Neural cell (in vitro differentiated cells): ENCODE data around the gene TCIRG1. TPM values are rescaled to one million over a fixed set of nuclear protein-coding genes. Genes with fewer than 3 reads are reported as not detected.
A peak's percentile ranks its signal among the peaks of the same experiment; 100 is the strongest.

Experiments
- H2AFZ ChIP-seq: fragments of 200-600, 300-800 bp; sonication (generic), shearing (Covaris generic); 2 replicates; pipeline ENCODE4 v1.6.0; 2014; ENCODE audit warnings: low read depth, mild to moderate bottlenecking, antibody characterized with exemption, low read length, moderate library complexity
- H3F3A ChIP-seq: fragments of 200-600 bp; shearing (Covaris generic); 2 replicates; pipeline ENCODE4 v1.6.1; 2016; ENCODE audit warnings: mild to moderate bottlenecking, moderate library complexity, mixed read lengths, antibody characterized with exemption, low read length; ENCODE audit not compliant: insufficient read depth, poor library complexity, severe bottlenecking
- H3K27ac ChIP-seq: fragments of 200-600, 300-800 bp; sonication (generic), shearing (Covaris generic); 2 replicates; pipeline ENCODE4 v1.5.1; 2014; ENCODE audit warnings: mild to moderate bottlenecking, low read length, moderate library complexity
- H3K27me3 ChIP-seq: fragments of 300-800, 200-600 bp; sonication (generic), shearing (Covaris generic); 2 replicates; pipeline ENCODE4 v1.6.0; 2014; ENCODE audit warnings: mild to moderate bottlenecking, low read depth, low read length, moderate library complexity; ENCODE audit not compliant: insufficient read depth
- H3K36me3 ChIP-seq: fragments of 300-800, 200-600 bp; sonication (generic), shearing (Covaris generic); 2 replicates; pipeline ENCODE4 v1.5.1; 2014; ENCODE audit warnings: mild to moderate bottlenecking, antibody characterized with exemption, low read length, moderate library complexity; ENCODE audit not compliant: insufficient read depth
- H3K4me2 ChIP-seq: fragments of 300-800, 200-600 bp; sonication (generic), shearing (Covaris generic); 2 replicates; pipeline ENCODE4 v1.6.0; 2014; ENCODE audit warnings: mild to moderate bottlenecking, low read length
- H3K4me3 ChIP-seq: fragments of 300-800, 200-600 bp; sonication (generic), shearing (Covaris generic); 2 replicates; pipeline ENCODE4 v1.5.1; 2014; ENCODE audit warnings: mild to moderate bottlenecking, low read length, moderate library complexity
- H3K79me2 ChIP-seq: fragments of 200-600 bp; shearing (Covaris generic); replicated peaks from 2 replicates; pipeline ENCODE4 v1.6.0; 2014; ENCODE audit warnings: mild to moderate bottlenecking, low read length, moderate library complexity; ENCODE audit not compliant: insufficient read depth
- H3K9ac ChIP-seq: fragments of 300-800, 200-600 bp; sonication (generic), shearing (Covaris generic); 2 replicates; pipeline ENCODE4 v1.6.1; 2016; ENCODE audit warnings: mild to moderate bottlenecking, low read length, mixed read lengths
- H3K9me2 ChIP-seq: fragments of 200-600 bp; shearing (Covaris generic); 2 replicates; pipeline ENCODE4 v1.6.1; 2016; ENCODE audit warnings: mild to moderate bottlenecking, low read length, mixed read lengths; ENCODE audit not compliant: insufficient read depth
- H3K9me3 ChIP-seq: fragments of 200-600, 300-800 bp; sonication (generic), shearing (Covaris generic); 2 replicates; pipeline ENCODE4 v1.6.1; 2016; ENCODE audit warnings: mild to moderate bottlenecking, mixed run types, low read length, moderate library complexity, mixed read lengths
- H4K20me1 ChIP-seq: fragments of 200-600 bp; shearing (Covaris generic); 2 replicates; pipeline ENCODE4 v1.6.1; 2016; ENCODE audit warnings: mild to moderate bottlenecking, mixed run types; ENCODE audit not compliant: insufficient read depth
- CTCF ChIP-seq: fragments of 450-650 bp; IDR thresholded peaks from 2 replicates; pipeline ENCODE4 v1.5.1; 2014; ENCODE audit warnings: antibody characterized with exemption, mild to moderate bottlenecking, moderate library complexity; ENCODE audit not compliant: poor library complexity, severe bottlenecking
- EP300 ChIP-seq: fragments of 450-650 bp; conservative IDR thresholded peaks from 2 replicates; pipeline ENCODE4 v1.6.1; 2014; ENCODE audit warnings: antibody characterized with exemption, mild to moderate bottlenecking, moderate library complexity; ENCODE audit not compliant: poor library complexity, severe bottlenecking
- EZH2 ChIP-seq: fragments of 200-600, 300-800 bp; shearing (Covaris generic), sonication (generic); IDR thresholded peaks from 2 replicates; pipeline ENCODE4 v1.6.1; 2014; ENCODE audit warnings: antibody characterized with exemption, low read length, borderline replicate concordance, mild to moderate bottlenecking; ENCODE audit not compliant: insufficient read depth, poor library complexity, severe bottlenecking
- MXI1 ChIP-seq: fragments of 450-650 bp; conservative IDR thresholded peaks from 2 replicates; pipeline ENCODE4 v1.6.1; 2014; ENCODE audit warnings: antibody characterized with exemption, mild to moderate bottlenecking; ENCODE audit not compliant: poor library complexity, severe bottlenecking
- POLR2AphosphoS5 ChIP-seq: IDR thresholded peaks from 2 replicates; pipeline ENCODE4 v1.6.1; 2012
- RAD21 ChIP-seq: fragments of 450-650 bp; conservative IDR thresholded peaks from 2 replicates; pipeline ENCODE4 v1.6.1; 2014; ENCODE audit warnings: antibody characterized with exemption, mild to moderate bottlenecking, moderate library complexity
- REST ChIP-seq: IDR thresholded peaks from 2 replicates; pipeline ENCODE4 v1.6.1; 2012; ENCODE audit warnings: borderline replicate concordance
- SMC3 ChIP-seq: fragments of 450-650 bp; conservative IDR thresholded peaks from 2 replicates; pipeline ENCODE4 v1.6.1; 2014; ENCODE audit warnings: antibody characterized with exemption, mild to moderate bottlenecking, moderate library complexity; ENCODE audit not compliant: poor library complexity
- TAF1 ChIP-seq: IDR thresholded peaks from 2 replicates; pipeline ENCODE4 v1.6.1; 2012; ENCODE audit warnings: low read depth
- polyA plus RNA-seq: library from polyadenylated mRNA; depleted of rRNA; stranded (reverse); fragments of >200 nt; gene quantifications from 2 replicates; pipeline ENCODE4 v1.2.3, GENCODE V29; 2014

The TCIRG1 gene
- polyA plus RNA-seq, 1 donor from 2014 or later, result 1.8 TPM

GRCh38 chr11:68030318-68031143, 8.3 kb upstream of the TCIRG1 start, which contains the start of gene NDUFS8:
TSS of gene NDUFS8 (plus strand) at chr11:68030681. CDS start at chr11:68032152, 1,471 bp downstream.
- H4K20me1 ChIP-seq, result no peaks in the 10 kb centered on the region
- no peaks in the 10 kb centered on the region for H3K27me3 ChIP-seq
- peak within 1 kb of the TSS; percentile 77 for H3K4me3 ChIP-seq
- H3K9me2 ChIP-seq, result no peaks in the 10 kb centered on the region
- peaks cover 12% of the 10 kb centered on the region for H3K79me2 ChIP-seq
- peak within 1 kb of the TSS; percentile 85 for H3K27ac ChIP-seq
- H3K9me3 ChIP-seq, result no peaks in the 10 kb centered on the region
- H3K4me2 ChIP-seq, result peak within 1 kb of the TSS; percentile 59
- TF ChIP-seq EZH2 (no peak), SMC3 (peak; percentile 29), TAF1 (peak; percentile 52), MXI1 (peak; percentile 72), POLR2AphosphoS5 (peak; percentile 87), CTCF (peak; percentile 28), RAD21 (peak; percentile 38), REST (no peak), EP300 (no peak)
- no peaks in the 10 kb centered on the region for H3F3A ChIP-seq
- H3K36me3 ChIP-seq, result no peaks in the 10 kb centered on the region
- H3K9ac ChIP-seq, result peak within 1 kb of the TSS; percentile 84
- H2AFZ ChIP-seq, result peak within 1 kb of the TSS; percentile 66

GRCh38 chr11:68031144-68031464, 7.7 kb upstream of the TCIRG1 start:
- no peaks in the 10 kb centered on the region for H3K36me3 ChIP-seq
- H4K20me1 ChIP-seq, result no peaks in the 10 kb centered on the region
- TF ChIP-seq MXI1 (no peak), RAD21 (no peak), TAF1 (no peak)
- H3K79me2 ChIP-seq, result peaks cover 12% of the 10 kb centered on the region
- H2AFZ ChIP-seq, result peak overlapping the region; percentile 43
- H3K27ac ChIP-seq, result peak overlapping the region; percentile 85
- no peaks in the 10 kb centered on the region for H3K9me3 ChIP-seq
- peak overlapping the region; percentile 77 for H3K4me3 ChIP-seq
- peak overlapping the region; percentile 57 for H3K4me2 ChIP-seq
- no peaks in the 10 kb centered on the region for H3K9me2 ChIP-seq
- peak overlapping the region; percentile 84 for H3K9ac ChIP-seq
- no peaks in the 10 kb centered on the region for H3F3A ChIP-seq
- H3K27me3 ChIP-seq, result no peaks in the 10 kb centered on the region
